Stimulated activated CD8-positive, alpha-beta memory T cell treated with anti-CD3 and anti-CD28 coated beads, Interleukin-7, amount 100 ng/mL, for 1 hour (primary cell): ENCODE results near the gene TRIM38.
"Not testable (repeated sequence)": the region's sequence is repeated elsewhere in the genome, so short reads cannot be mapped to it uniquely, and the experiment has no call there.

ENCODE experiments used
- DNase-seq, 2 donors: peaks; one replicate each; pipeline ENCODE4 v3.0.0-alpha.2; 2020; ENCODE audit warnings: low read depth in 2 of 2

The TRIM38 gene

GRCh38 chr6:25962149-25963127, at the start of gene TRIM38:
TSS of gene TRIM38 (plus strand) at chr6:25962802. CDS start at chr6:25966523, 3,721 bp downstream.
- peak; percentile 38 to 54 for DNase-seq

GRCh38 chr6:25913741-25914140, 48.9 kb upstream of the TRIM38 start:
- no peak for DNase-seq

- DNase-seq, result no peak
These were observed 46.3 kb upstream of the TRIM38 start for GRCh38 chr6:25916330-25916729.

GRCh38 chr6:25916789-25917490, 45.7 kb upstream of the TRIM38 start:
- no peak for DNase-seq

- no peak for DNase-seq
These were observed 44.4 kb upstream of the TRIM38 start for GRCh38 chr6:25918083-25918683.

GRCh38 chr6:25919657-25920056, 42.9 kb upstream of the TRIM38 start:
- DNase-seq, result no peak

- no peak for DNase-seq
These were observed 40.9 kb upstream of the TRIM38 start for GRCh38 chr6:25921525-25922203.

GRCh38 chr6:25922301-25922700, 40.3 kb upstream of the TRIM38 start:
- DNase-seq, result no peak

GRCh38 chr6:25925876-25926275, 36.7 kb upstream of the TRIM38 start:
- DNase-seq, result no peak

GRCh38 chr6:25927178-25927577, 35.4 kb upstream of the TRIM38 start:
- no peak for DNase-seq

GRCh38 chr6:25927756-25928216, 34.8 kb upstream of the TRIM38 start:
- DNase-seq, result no peak

- DNase-seq, result no peak
These were observed 33.9 kb upstream of the TRIM38 start for GRCh38 chr6:25928562-25929324.

- not testable (repeated sequence) for DNase-seq
These were observed 32.8 kb upstream of the TRIM38 start for GRCh38 chr6:25929785-25930184.

- DNase-seq, result no peak
These were observed 31.8 kb upstream of the TRIM38 start, which contains the start of gene SLC17A2 for GRCh38 chr6:25930532-25931410. TSS of gene SLC17A2 (minus strand) at chr6:25930691. CDS start at chr6:25925796, 4,895 bp downstream.

- DNase-seq, result no peak
These were observed 31.2 kb upstream of the TRIM38 start for GRCh38 chr6:25931411-25931709.

- no peak for DNase-seq
These were observed 28.4 kb upstream of the TRIM38 start for GRCh38 chr6:25934156-25934555.

- DNase-seq, result no peak
These were observed 27.8 kb upstream of the TRIM38 start for GRCh38 chr6:25934735-25935313.

- no peak for DNase-seq
These were observed 26.6 kb upstream of the TRIM38 start for GRCh38 chr6:25935953-25936352.

- no peak for DNase-seq
These were observed 23.0 kb upstream of the TRIM38 start for GRCh38 chr6:25939593-25939992.
